Stimulated activated naive CD4-positive, alpha-beta T cell treated with Interleukin-2 at 50 U/mL for 16 hours (primary cell): ENCODE measurements around the gene TRAPPC14.

Experiments used
- DNase-seq: peaks from one replicate; lab custom pipeline; 2025; lab: John Stamatoyannopoulos, UW

TRAPPC14 gene

DNA sequence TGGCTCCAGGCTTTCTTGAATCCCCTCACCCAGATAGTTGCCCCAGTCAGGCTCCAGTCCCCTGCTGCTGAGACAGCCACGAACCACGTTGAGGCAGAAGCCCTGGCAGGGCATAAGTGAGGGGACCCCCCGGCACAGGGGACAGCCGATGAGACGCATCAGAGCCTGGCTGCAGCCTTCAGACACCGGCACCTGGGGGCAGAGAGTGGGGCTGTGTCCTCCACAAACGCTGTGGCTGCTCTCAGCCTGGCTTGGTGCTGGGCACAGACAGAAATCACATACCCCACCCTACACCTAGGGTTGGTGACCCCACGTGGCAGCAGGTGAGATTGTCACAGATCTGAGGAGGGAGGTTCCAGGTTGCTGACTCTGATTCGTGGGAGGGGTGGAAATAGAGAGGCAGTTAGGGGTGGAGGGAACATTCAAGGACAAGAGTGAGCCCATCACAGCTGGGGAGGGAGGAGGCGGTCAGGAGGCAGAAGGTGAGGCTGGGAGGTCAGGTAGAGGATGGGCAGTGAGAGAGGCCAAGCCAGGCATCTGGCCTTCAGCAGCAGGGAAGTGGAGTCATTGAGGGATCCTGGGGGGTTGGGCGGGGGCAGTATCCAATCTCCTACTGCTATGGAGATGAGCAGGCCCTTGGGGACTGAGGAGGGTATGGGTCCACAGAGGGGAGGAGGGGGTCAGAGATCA lies 15.4 kb upstream of the TRAPPC14 start:
- no peak for DNase-seq

DNA sequence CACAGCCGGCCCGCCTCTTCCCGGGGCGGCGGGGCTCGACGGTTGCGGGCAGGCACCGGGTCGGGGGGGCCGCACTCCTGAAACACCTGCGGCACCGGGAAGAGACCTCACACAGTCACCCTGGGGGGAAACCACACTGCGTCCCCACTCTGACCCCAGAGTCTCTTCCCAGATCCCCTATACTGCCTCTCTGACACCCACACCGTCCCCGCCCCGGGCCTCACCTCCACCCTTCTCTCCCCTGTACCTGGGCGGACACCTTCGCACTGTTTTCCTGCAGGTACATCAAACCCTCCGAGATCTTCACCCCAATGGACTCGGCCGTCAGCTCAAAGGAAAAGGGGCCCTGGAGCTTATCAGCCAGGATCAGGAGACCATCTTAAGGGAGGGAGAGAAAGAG lies 13.3 kb upstream of the TRAPPC14 start:
- DNase-seq = no peak

DNA sequence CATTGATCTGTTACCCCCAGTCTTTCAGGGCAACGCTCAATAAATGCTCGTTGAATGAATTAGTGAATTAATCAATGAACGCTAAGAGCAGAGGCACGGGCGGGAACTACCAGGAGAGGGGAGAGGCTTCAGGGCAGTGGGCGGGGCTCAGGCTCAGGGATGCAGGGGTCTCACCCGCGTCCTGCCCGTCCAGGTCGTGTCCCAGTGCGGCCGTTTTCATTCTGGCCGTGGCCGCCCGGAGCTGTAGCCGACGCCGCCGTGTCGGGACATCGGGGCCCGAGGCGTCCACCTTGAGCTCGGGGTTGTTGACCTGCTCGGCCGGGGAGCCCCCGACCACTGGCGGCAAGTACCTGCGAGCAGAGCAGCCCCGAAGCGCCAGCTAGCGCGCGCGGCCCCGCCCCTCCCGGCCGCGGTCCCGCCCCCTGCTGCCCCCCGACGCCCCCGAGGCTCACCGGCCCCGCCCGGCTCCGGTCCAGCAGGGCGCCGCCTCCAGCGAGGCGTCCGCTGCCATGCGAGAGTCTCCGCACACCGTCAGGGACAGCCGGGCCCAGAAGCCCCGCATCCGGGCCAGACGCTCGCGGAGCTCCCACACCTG lies 12.7 kb upstream of the TRAPPC14 start:
- DNase-seq = peak; percentile 26

DNA sequence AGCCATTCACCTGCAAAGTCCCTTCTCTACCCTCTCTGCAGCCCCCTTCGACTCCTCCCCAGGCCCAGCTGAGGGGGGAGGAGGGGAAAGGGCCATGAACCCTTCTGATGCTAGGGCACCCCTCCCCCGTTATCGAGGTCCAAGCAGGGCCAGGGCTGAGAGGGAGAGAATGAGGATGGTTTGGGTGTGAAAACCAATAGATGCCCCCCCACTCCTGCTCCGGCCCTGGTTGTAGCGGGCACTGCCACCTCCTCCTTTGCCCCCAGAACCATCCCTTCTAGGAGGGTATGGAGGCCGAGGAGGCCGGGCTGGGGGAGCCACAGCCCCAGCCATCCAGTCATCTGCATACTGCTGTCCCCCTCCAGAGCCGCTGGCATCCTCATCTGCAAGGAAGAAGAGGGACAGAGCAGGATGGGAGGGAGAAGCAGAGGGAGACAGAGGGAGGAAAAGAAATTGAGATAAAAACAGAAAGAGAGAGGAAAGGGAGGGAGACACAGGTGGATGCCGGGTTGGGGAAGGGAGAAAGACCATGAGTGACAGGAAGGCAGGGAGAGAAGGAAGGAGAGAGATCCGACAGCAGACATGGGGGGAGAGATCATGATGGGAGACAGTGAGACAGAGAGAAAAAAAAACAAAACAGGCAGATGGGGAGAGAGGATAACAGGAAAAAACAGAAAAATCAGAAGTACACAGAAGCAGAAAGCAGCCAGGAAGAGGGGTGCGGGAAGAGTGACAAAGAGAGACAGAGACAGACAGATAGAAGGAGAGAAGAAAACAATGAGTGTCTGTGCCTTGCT lies 11.8 kb upstream of the TRAPPC14 start:
- no peak for DNase-seq

DNA sequence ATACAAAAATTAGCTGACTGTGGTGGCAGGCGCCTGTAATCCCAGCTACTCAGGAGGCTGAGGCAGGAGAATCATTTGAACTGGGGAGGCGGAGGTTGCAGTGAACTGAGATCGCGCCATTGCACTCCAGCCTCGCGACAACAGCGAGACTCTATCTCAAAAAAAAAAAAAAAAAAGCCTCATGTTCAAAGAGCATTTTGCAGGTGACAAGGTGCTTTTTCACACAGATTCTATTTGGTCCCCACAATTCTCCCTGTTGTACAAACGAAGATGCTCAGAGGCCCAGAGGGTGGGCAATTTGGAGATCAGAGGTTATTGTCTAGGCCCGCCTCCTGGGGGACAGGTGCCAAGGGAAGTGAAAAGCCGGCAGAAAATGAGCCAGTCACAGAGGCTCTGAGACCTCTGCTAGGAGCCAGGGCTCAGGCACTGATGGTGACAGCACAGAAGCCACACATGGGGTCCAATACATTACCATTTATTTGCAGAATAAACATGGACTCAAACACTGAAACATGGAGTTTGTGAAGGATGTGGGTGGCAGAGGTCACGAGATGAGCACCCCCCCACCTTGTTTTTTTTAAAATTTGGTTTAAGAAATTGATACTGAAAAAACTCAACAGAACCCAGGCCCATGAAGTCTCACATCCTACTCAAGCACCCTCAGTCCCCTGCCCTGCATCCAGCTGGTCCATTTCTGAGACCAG lies 10.8 kb upstream of the TRAPPC14 start:
- no peak for DNase-seq

DNA sequence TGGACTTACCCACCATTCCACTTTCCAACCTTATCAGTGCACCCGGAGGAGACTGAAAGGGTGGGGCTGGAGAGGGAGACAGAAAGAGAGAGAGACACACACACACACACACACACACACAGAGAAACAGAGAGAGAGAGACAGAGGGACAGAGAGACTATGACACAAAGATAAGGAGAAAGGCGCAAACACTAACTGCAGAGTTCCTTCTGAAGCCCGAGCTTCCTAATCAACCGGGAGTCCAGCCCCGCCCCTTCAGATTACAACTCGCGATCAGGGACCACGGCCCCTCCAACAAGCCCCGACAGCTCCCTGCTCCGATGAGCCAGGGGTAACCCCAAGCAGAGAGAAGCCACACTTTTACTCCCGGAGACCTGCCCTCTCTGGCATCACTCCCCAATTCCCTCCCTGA lies 9.4 kb upstream of the TRAPPC14 start:
- no peak for DNase-seq

DNA sequence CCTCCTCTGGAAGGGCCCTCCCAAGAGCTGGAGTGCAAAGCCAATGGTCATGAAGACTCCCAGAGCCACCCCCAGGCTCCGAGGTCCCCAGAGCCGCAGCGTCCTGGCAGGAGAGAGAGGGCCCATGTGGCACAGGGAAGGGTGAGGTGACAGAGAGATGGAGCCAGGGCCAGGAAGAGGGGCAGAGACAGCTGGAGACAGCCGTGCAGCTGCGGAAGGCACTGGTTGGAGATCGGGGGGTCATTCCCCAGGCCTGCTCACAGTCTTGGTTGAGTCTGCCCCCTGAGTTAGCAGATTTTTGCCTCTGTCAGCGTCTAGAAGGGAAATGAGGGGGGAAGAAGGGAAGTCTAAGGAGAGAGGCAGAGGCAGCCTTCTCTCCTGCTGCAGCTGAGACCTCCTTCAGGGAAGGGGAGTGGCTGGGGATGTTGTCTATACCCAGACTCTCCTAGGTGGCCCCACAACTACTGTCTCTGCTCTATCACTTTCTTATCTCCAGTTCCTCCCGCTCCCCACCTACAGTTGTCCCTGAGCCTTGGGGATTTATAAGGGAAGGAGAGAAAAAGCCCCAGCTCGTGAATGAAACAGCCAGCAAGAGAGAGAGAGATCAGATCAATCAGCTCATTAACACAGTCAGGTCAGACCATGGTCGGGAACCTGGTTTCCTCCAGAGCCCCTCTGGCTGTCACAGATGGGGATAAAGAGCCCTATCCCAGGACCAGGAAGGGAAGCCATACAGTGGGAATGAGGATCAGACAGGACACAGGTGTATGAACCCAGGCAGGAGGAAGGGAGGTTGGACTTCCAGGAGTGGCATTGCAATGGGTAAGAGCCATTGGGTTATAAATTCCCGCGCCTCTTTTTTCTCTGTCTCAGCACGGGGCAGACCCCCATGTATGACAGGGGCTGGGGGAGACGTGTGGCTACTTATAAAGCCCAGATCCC lies 8.7 kb upstream of the TRAPPC14 start:
- no peak for DNase-seq

DNA sequence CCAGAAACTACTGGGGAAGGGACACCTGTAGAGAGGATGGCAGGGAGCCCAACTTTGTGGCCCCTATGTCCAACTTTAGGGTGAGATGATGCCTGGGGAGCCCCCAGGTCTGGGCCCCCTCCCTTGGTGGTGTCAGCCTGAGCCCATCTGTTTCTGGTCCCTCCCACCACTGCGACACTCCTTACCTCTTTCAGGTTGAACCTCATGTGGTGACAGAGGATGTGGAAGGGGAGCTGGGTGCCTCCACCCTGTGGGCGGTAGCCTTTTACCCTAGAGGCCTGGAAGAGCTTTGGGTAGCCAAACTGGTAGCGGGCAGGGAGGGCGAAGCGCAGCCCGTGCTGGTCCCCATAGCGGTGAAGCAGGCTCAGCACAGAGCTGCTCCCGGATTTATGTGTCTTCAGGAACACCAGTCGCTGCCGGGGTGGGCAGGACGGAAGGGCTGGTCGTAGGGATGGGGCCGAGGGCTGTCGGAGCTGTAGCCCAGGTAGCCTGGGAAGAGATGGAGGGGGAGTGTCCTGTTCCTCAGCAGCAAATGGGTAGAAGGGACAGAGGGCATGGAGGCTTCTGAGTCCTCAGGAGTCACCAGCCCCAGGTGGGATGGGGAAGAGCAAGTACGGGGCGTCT lies 7.9 kb upstream of the TRAPPC14 start:
- peak; percentile 38 for DNase-seq

DNA sequence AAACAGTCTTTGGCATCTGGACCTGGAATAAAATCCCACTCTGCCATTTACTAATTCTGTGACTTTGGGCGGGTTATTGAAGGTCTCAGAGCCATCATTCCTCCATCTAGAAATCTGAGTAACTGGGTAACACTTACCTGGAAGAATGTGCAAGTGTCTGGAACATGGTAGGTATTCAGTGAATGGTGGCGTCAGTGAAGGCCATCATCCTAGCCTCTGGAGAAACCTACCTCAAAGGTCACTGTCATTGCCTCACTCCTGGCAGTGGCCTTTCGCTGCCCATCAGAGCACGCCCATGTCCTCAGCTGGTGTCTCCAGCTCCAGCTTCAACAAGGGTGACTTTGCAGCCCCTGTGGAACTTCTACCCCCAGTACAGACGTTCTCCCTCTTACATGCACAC lies 5.3 kb upstream of the TRAPPC14 start:
- DNase-seq = no peak

DNA sequence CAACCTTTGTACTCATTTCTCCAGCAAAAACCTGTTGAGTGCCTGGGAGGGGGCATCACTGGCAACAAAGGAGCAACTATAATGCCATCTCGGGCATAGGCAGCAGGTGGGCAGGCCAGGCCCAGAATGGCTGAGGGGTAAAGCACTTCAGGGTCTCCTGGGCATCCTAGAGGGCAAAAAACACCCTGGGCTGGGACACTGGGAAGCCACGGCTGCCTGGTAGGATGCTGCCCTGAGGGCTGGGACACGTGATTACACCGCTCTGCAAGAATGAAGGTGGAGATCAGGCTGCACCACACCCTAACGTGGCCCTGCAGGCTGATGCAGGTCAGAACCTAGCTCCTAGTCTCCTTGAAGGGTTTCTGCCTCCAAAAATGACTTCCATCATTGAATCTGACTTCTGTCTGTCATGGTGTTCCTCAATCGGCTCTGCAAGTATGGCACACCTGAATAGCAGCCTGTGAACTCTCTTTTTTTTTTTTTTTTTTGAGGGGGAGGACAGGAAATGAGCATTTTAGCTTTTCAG lies 4.5 kb upstream of the TRAPPC14 start:
- DNase-seq = no peak

DNA sequence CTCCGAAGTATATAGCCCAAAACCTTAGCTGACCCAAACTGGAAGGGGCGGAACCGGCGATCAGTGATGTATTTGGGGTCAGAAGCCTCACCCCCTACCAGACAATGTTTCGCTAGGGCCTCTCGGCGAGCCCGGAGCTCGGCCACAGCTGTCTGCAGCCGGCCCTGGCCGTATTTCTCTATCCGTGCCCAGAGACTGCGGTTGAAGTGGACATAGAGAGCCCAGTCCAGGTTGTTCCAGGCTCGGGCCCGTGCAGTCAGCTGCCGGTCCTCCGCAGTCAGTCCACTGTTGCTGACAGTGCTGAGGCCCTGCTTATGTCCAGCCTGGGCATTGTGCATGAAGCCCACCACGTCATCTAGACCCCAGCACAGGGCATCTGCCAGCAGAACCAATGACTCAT lies 1.5 kb upstream of the TRAPPC14 start:
- no peak for DNase-seq

DNA sequence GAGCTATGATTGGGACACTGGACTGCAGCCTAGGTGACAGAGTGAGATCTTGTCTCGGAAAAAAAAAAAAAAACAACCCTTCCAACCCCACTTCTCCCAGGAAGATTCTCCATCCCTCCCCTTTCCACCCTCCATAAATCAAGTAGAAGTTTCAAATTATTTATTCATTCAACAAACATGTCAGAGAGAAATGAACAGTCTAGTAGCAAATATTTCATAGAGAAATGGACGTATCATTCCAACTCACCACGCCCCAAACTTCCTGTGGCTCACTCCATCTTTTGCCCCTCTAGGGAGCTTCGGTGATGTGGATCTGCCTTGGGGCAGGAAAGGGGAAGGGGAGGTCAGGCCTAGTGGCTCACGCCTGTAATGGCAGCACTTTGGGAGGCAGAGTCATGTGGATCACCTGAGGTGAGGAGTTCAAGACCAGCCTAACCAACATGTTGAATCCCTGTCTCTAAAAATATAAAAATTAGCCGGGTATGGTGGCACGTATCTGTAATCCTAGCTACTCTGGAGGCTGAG lies 638 bp upstream of the TRAPPC14 start:
- DNase-seq = no peak

DNA sequence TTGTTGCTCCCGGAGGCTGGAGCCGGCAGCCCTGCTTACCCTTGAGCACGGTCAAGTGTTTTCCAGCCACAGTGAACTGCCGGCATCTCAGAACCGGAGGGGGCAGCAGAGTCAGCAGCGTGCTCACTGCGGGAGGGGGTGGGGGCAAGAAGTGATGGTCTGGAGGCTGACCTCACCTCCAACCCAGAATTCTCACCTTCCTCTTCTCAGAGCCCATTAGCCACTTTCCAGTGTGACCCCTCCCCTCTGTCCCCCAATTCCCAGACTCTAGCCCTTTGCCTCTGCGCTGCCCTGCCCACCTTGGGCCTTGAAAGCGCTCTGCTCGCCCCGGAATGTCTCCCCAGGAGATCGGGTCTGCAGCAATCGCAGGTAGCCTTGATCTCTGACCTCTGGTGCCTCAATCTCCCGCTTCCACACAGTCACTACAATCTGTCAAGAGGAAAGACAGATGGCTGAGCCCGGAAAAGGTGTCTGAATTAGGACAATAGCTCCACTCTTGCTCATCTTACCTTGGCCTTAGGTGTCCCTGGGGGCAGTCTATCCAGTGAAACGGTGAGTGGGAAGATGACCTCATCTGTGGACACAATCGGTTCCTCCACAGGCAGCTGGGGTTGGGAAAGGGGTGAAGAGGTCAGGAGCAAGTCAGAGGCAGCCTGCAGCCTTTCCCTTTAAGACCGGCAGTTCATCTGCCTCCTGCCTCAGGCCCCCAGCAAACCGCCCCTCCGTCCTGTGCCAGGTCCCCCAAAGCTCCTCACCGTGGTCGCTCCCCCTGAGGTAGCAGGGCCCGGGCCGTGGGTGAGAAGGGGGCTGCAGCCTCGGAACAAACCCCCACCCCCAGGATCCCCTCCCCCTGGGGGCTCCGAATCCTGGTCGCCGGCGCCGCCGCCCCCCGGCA lies 942 bp downstream of the TRAPPC14 start:
- no peak for DNase-seq

DNA sequence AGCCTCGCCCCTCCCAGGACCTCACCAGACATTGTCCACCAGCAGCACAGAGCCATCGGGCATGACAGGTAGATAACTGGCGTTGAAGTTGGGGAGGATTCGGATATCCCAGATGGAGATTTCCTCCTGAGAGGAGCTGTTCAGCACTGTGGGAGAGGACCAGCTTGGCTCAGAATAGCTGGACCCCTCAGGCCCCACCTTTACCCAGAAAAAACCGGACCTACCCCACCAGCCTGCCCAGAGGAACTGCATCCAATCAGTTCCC lies 1.5 kb downstream of the TRAPPC14 start:
- DNase-seq = no peak

DNA sequence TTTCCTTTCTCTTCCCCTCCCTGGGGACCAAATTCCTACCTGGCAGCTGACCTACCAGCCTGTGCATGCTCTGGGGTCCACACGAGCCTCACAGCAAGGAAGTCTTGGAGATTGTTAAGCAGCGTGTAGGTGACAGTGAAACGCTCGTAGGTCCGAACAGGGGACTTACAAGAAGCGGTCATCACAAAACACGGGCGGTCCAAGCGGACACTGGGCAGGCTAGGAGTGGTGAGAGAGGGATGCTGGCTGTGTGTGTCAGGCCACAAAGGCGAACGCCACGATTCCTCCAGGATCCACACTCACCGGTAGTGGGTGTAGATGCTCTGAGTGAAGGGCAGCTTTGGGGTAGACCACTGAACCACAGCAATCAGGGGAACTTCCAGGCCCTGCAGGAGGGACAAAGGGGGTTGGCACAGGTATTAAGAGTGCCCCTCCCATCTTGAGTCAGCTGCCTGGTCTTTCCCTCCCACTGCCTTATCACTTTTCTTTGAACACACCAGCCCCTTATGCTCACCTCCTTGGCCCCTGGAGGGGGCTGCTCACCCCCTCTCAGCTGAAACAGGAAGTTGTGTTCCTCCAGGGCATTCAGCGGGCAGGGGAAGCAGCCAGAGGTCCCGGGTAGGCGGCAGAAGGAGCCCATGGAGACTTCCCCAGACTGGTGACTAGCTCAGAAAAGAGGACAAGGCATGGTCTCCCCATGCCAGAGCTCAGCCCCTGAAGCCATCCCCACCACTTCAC lies 2.0 kb downstream of the TRAPPC14 start:
- no peak for DNase-seq

DNA sequence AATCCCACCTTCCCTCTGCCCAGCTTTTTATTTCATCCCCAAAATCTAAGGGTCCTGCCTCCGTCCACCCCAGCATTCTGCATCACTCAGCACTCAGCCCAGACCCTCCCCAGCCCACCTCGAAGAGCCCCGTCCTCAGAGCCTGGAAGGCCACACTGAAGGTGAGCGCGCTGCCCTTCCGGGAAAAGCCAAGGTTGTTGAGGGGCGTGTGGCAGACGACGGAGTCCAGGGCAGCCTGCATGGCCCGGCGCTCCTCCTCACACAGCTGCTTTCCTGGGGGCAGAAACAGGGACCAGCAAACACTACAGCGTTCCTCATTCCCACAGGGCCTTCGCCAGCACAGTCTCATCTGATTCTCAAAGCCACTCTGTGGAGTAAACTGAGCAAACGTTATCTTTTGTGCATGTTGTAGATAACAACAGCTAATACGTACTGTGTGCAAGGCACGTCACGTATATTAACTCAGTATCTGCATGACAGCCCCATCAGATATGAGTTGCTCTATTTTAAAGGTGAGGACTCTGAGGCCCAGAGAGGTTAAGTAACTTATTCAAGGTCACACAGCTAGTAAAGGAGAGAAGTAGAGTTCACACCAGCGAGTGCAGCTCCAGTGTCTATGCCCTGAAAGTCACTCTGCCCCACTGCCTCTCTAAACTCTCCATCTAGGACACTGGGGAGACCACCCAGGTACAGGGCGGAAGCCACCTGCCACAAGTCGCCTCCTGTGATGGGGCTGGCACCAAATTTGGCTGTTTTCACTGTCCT lies 2.8 kb downstream of the TRAPPC14 start:
- no peak for DNase-seq

DNA sequence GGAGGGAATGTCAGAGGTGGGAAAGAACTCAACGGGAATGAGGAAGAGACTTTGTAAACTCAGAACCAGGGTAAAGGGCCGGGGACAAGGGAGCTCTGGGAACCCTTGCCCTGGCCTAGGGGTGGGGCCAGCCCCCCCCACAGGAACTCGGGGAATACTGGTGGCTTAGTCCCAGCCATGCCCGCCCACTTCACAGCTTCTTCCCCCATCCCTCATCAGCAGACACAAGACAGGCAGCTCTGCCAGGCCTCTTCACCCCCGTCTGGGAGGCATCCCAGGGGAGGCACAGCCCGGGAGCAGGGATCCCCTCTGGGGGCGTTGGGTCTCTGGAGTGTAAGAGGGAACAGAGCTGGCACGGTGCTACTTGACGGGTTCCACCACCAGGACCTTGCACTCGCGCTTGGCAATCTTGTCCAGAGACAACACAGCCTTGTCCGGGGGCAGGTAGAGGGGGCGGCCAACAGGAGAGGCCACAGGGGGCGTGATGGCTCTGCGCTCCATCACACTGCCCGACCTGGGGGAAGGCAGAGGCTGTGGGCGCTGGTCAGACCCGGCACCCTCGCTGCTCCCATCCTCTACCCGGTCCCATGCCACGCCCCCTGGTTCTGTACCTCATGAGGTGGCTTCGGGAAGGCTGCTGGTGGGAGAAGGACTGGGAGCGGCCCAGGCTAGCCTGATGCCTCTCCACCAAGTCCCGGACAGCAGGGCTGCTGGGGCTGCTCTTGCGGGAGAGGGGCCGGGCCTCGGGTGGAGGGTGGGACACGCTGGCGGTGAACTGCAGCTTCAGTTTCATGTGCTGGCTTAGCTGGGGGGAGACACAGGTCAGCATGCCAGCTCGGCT lies 3.7 kb downstream of the TRAPPC14 start:
- no peak for DNase-seq
